Brain microvascular endothelial cell (primary cell): ENCODE results near the gene ATXN2.
"Not testable (repeated sequence)": the region's sequence is repeated elsewhere in the genome, so short reads cannot be mapped to it uniquely, and the experiment has no call there.

ENCODE experiments used
- DNase-seq: peaks from one replicate; pipeline ENCODE4 v3.0.0-alpha.2; 2020
- H3K27ac ChIP-seq: fragments of 250-450 bp; sonication (Bioruptor Pico); 2 replicates; pipeline ENCODE4 v1.5.1; 2020; ENCODE audit warnings: mild to moderate bottlenecking, moderate library complexity
- H3K27me3 ChIP-seq: fragments of 250-450 bp; sonication (Bioruptor Pico); replicated peaks from 2 replicates; pipeline ENCODE4 v1.5.1; 2020; ENCODE audit warnings: mild to moderate bottlenecking
- H3K36me3 ChIP-seq: fragments of 250-450 bp; sonication (Bioruptor Pico); replicated peaks from 2 replicates; pipeline ENCODE4 v1.5.1; 2020; ENCODE audit warnings: mild to moderate bottlenecking
- H3K4me3 ChIP-seq: 2 replicates; pipeline ENCODE4 v1.5.1; 2011; ENCODE audit warnings: low read depth, mild to moderate bottlenecking, control low read depth, low read length, moderate library complexity
- CTCF ChIP-seq: IDR thresholded peaks from 2 replicates; pipeline ENCODE4 v1.5.1; 2011; ENCODE audit warnings: low read depth, mild to moderate bottlenecking, moderate library complexity, low read length, control low read depth, inconsistent platforms; ENCODE audit errors: missing control alignments
- in situ Hi-C: cut with HindIII; loops from 2 replicates; pipeline ENCODE4 v1.10.0; 2017; ENCODE audit warnings: low sequenced_read_pairs, low pct_ligation_motif_present

Gene ATXN2

DNA sequence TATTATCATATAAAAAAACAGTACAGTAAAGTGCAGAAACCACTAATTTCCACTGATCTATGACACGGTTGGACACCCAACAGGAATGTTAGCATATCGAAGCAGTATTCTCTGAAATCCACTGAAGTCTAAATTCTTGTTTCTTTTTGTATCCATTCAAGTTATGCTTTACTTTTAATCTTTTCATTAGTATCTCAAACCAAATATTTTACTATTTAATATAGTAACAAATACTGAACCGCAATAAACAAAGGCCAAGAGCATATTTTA, 41.1 kb downstream of the ATXN2 start:
- Histone ChIP-seq H3K4me3 (no peak overlapping the region), H3K27ac (no peak overlapping the region), H3K27me3 (no peaks in the 10 kb centered on the region), H3K36me3 (peaks cover 2% of the 10 kb centered on the region)
- in situ Hi-C loops = no loop called here
- no peak for TF ChIP-seq CTCF
- DNase-seq = no peak

DNA sequence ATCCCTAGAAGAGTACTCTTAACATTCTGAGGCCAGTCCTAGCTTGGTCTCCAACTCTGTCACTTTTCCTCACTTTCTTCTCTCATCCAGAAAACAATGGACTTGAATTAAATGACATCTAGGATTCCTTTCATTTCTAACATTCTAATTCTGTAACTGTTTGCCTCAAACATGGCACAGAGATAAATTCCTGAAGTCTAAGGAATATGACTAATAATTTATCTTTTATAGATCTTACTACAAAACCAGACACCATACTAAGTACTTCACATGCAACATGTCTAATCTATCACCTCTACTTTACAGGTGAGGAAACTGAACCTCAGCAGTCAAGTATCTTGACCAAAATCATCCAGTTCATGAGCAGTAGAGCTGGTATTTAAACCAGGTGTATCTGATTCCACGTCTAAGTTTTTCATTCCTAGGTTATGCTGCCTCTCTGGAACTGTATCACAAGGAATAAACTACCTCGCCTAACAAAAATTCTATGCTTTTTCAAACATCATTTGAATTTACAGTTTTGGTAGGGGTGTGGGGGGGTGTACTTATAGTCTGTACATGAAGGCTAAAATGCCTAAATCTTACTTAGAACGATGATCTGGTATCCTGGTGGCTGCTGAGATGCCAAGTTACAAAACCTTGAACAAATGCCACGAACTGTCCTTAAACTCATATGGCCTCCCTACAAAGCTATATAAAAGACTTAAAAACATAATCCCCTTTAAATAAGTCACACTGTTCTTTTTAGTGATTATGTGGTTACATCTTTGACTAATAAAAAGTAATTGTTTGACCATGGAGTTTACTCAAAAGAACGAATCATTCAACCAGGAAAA, 41.6 kb downstream of the ATXN2 start:
- no peak for DNase-seq
- in situ Hi-C loops = no loop called here
- H3K27ac ChIP-seq = peak overlapping the region; percentile 18
- no peak for TF ChIP-seq CTCF
- no peak overlapping the region for H3K4me3 ChIP-seq
- no peaks in the 10 kb centered on the region for H3K27me3 ChIP-seq
- peaks cover 2% of the 10 kb centered on the region for H3K36me3 ChIP-seq

DNA sequence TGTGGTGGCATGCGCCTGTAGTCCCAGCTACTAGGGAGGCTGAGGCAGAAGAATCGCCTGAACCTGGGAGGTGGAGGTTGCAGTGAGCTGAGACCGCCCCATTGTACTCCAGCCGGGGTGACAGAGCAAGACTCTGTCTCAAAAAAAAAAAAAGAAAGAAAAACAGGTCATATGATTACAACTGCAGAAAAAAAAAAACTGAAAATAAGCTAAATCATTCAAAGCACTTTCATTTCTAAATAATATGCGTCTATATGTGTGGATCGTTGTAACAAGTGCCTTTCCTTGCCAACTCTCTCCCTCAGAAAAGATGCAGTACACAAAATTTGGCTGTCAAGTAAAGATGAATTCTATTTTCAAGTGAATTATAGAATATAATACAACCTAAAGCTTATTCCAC, 42.4 kb downstream of the ATXN2 start:
- peak overlapping the region; percentile 18 for H3K27ac ChIP-seq

GRCh38 chr12:111555313-111555712, 43.8 kb downstream of the ATXN2 start:
- in situ Hi-C loops, H3K27ac ChIP-seq, H3K36me3 ChIP-seq, H3K27me3 ChIP-seq, DNase-seq, H3K4me3 ChIP-seq: not testable (repeated sequence)

More for the DNA sequence above, 42.4 kb downstream of the ATXN2 start:
- in situ Hi-C loops = no loop called here
- no peak for TF ChIP-seq CTCF
- no peak for DNase-seq
- Histone ChIP-seq H3K27me3 (no peaks in the 10 kb centered on the region), H3K36me3 (peaks cover 2% of the 10 kb centered on the region), H3K4me3 (no peak overlapping the region)

GRCh38 chr12:111546758-111547383, 52.2 kb downstream of the ATXN2 start:
- no peaks in the 10 kb centered on the region for H3K27me3 ChIP-seq
- peaks cover 24% of the 10 kb centered on the region for H3K36me3 ChIP-seq
- DNase-seq = no peak
- H3K27ac ChIP-seq = no peak overlapping the region
- no peak for TF ChIP-seq CTCF
- H3K4me3 ChIP-seq = no peak overlapping the region
- in situ Hi-C loops = no loop called here

DNA sequence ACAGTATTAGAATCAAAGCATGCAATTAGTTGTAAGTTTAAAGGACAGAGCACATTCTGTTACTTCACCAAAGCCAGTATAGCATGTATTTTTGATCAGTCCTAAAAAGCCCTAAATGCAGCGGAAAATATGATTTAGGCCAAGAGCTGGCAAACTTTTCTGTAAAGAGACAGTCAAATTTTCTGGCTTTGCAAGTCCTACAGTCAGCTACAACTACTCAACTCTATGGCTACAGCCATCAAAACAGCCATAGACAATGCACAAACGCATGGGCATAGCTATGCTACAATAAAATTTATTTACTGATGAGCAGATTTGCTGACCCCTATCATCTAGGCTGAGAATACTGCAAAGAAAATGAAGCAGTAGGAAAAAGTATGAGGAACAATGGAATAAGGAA, 52.9 kb downstream of the ATXN2 start:
- no peak for DNase-seq
- H3K27me3 ChIP-seq = no peaks in the 10 kb centered on the region
- TF ChIP-seq CTCF = no peak
- in situ Hi-C loops = no loop called here
- no peak overlapping the region for H3K4me3 ChIP-seq
- H3K36me3 ChIP-seq = peaks cover 24% of the 10 kb centered on the region
- H3K27ac ChIP-seq = no peak overlapping the region
